Mesendoderm (in vitro differentiated cells): ENCODE results near the gene C10orf95. TPM values are rescaled to one million over a fixed set of nuclear protein-coding genes. Genes with fewer than 3 reads are reported as not detected.
A peak's percentile ranks its signal among the peaks of the same experiment; 100 is the strongest.
"Not testable (repeated sequence)": the region's sequence is repeated elsewhere in the genome, so short reads cannot be mapped to it uniquely, and the experiment has no call there.

ENCODE experiments used
- DNase-seq: peaks from one replicate; pipeline ENCODE4 v3.0.0; 2013
- H2AK5ac ChIP-seq: 2 replicates; pipeline ENCODE4 v1.6.1; 2013; ENCODE audit warnings: low read length, inconsistent platforms
- H2BK120ac ChIP-seq: 2 replicates; pipeline ENCODE4 v1.6.1; 2013; ENCODE audit warnings: low read depth, mild to moderate bottlenecking, low read length, moderate library complexity, mixed read lengths
- H2BK15ac ChIP-seq: replicated peaks from 2 replicates; pipeline ENCODE4 v1.6.1; 2013; ENCODE audit warnings: low read depth, mild to moderate bottlenecking, moderate library complexity
- H2BK5ac ChIP-seq: 2 replicates; pipeline ENCODE4 v1.6.1; 2013; ENCODE audit warnings: low read length, inconsistent platforms
- H3K18ac ChIP-seq: 2 replicates; pipeline ENCODE4 v1.6.1; 2013; ENCODE audit warnings: mild to moderate bottlenecking, low read length, mixed read lengths
- H3K23ac ChIP-seq: one replicate; pipeline ENCODE4 v1.6.1; 2013; ENCODE audit warnings: low read length
- H3K27ac ChIP-seq: 2 replicates; pipeline ENCODE4 v1.5.1; 2013; ENCODE audit warnings: low read depth, mild to moderate bottlenecking, inconsistent platforms, low read length, moderate library complexity
- H3K27me3 ChIP-seq: 2 replicates; pipeline ENCODE4 v1.6.1; 2013; ENCODE audit warnings: low read length, control low read depth, mild to moderate bottlenecking, inconsistent platforms; ENCODE audit not compliant: insufficient read depth, poor library complexity
- H3K36me3 ChIP-seq: 2 replicates; pipeline ENCODE4 v1.6.1; 2013; ENCODE audit warnings: low read length, inconsistent platforms; ENCODE audit not compliant: control insufficient read depth, insufficient read depth
- H3K4ac ChIP-seq: one replicate; pipeline ENCODE4 v1.6.1; 2013; ENCODE audit warnings: low read depth, mild to moderate bottlenecking, low read length, moderate library complexity
- H3K4me1 ChIP-seq: 2 replicates; pipeline ENCODE4 v1.6.1; 2013; ENCODE audit warnings: low read depth, low read length, inconsistent platforms; ENCODE audit not compliant: control insufficient read depth
- H3K4me2 ChIP-seq: 2 replicates; pipeline ENCODE4 v1.6.1; 2013; ENCODE audit warnings: low read length
- H3K4me3 ChIP-seq: 2 replicates; pipeline ENCODE4 v1.5.1; 2013; ENCODE audit warnings: mild to moderate bottlenecking, low read length
- H3K56ac ChIP-seq: one replicate; pipeline ENCODE4 v1.6.1; 2013; ENCODE audit warnings: low read length
- H3K79me1 ChIP-seq: 2 replicates; pipeline ENCODE4 v1.6.1; 2013; ENCODE audit warnings: low read length, inconsistent platforms
- H3K79me2 ChIP-seq: 2 replicates; pipeline ENCODE4 v1.6.1; 2013; ENCODE audit warnings: mild to moderate bottlenecking, low read length; ENCODE audit not compliant: control insufficient read depth, insufficient read depth
- H3K9ac ChIP-seq: 2 replicates; pipeline ENCODE4 v1.6.1; 2013; ENCODE audit warnings: low read length, inconsistent platforms
- H4K5ac ChIP-seq: one replicate; pipeline ENCODE4 v1.6.1; 2013; ENCODE audit warnings: low read length
- H4K8ac ChIP-seq: one replicate; pipeline ENCODE4 v1.6.1; 2013; ENCODE audit warnings: low read depth, mild to moderate bottlenecking, control low read depth, low read length, moderate library complexity
- WGBS: extraction: QIAGEN DNeasy Blood & Tissue Kit; methylation state at CpG from one replicate; pipeline ENCODE4 v1.1.7; 2013; ENCODE audit warnings: low lambda C conversion rate, missing lambda C conversion rate; ENCODE audit not compliant: insufficient coverage; ENCODE audit errors: extremely low coverage; 5-methylcytosine and 5-hydroxymethylcytosine counted together
- polyA plus RNA-seq, 2 experiments: library from polyadenylated mRNA; stranded (reverse); fragments of 200-250 nt; gene quantifications; one replicate each; pipeline ENCODE4 v1.2.3, GENCODE V29; 2013

Gene C10orf95
- polyA plus RNA-seq (2013, experiment 1 of 2): 0.24 TPM
- 0.21 TPM for polyA plus RNA-seq (2013, experiment 2 of 2)

DNA sequence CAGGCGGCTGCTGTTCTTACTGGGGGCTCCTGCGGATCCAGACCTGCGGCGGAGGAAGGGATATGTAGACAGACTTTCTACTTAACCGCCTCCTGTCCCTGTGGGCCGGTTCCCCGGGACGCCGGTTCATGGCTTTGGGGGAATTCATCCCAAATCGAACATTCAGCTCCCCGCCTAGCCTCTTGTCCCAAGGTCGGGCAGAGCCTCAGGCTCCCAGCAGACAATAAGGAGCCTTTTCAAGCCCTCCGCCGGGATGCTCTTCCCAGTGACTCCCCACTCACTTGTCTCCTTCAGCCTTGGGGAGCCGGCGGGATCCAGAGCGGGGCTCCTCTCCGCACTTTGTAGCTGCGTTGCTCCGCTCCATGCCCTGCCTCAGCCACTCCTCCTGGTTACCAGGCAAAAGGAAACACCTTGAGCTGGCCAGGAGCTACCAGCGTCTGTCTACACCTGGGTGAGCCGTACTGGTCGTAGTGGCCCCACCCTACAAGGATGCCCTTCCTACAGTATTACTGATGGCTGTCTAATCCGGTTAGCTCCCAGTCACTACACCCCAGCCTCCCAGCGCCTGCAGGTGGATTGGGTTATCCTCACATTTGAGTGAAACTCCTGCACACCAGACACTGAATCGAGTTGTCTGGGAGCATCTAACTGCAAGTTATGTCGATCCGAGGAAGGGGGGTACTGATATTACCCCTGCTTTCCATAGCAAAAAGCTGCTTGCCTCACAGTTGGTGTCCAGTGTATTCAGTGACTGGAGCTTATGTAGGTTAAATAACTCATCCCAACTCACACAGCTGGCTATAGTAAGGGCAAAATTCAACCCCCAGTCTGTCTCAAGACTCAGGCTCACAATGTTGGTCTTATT is at the start of gene C10orf95:
Gene C10orf95, minus strand, starts transcription at position 439 of the 865 bp plus-strand sequence. CDS start 450 bp downstream, outside the sequence.
- Histone ChIP-seq H4K5ac (no peak within 1 kb of the TSS), H2BK120ac (no peak within 1 kb of the TSS), H3K79me2 (peaks cover 8% of the 10 kb centered on the region), H3K36me3 (peaks cover 6% of the 10 kb centered on the region), H3K9ac (peak within 1 kb of the TSS; percentile 88), H2AK5ac (no peak within 1 kb of the TSS), H3K27me3 (no peaks in the 10 kb centered on the region), H3K18ac (peak within 1 kb of the TSS; percentile 87), H3K4me1 (peaks cover 9% of the 10 kb centered on the region), H3K56ac (peak within 1 kb of the TSS; percentile 93), H3K4me3 (peak within 1 kb of the TSS; percentile 57), H3K23ac (peak within 1 kb of the TSS; percentile 89), H3K4ac (peak within 1 kb of the TSS; percentile 85), H3K27ac (peak within 1 kb of the TSS; percentile 42), H3K4me2 (peak within 1 kb of the TSS; percentile 91), H4K8ac (peak within 1 kb of the TSS; percentile 68), H2BK15ac (no peak within 1 kb of the TSS), H2BK5ac (no peak within 1 kb of the TSS), H3K79me1 (peaks cover 10% of the 10 kb centered on the region)
- DNase-seq: peak; percentile 41
- no CpG with 5 or more reads among the region's 28 CpGs for WGBS

GRCh38 chr10:102500686-102501085 is 49.3 kb upstream of the C10orf95 start:
- not testable (repeated sequence) for H3K18ac ChIP-seq, H3K4me3 ChIP-seq, H3K23ac ChIP-seq, H3K27ac ChIP-seq, H3K4ac ChIP-seq, H3K36me3 ChIP-seq, H4K5ac ChIP-seq, H3K9ac ChIP-seq, H3K27me3 ChIP-seq, H2BK15ac ChIP-seq, H2AK5ac ChIP-seq, DNase-seq, H4K8ac ChIP-seq, H3K4me2 ChIP-seq, H3K4me1 ChIP-seq, H2BK5ac ChIP-seq, H2BK120ac ChIP-seq
- peaks cover 42% of the 10 kb centered on the region for H3K79me2 ChIP-seq
- peaks cover 20% of the 10 kb centered on the region for H3K79me1 ChIP-seq
- no CpG with 5 or more reads among the region's 13 CpGs for WGBS
- peak overlapping the region; percentile 22 for H3K56ac ChIP-seq

DNA sequence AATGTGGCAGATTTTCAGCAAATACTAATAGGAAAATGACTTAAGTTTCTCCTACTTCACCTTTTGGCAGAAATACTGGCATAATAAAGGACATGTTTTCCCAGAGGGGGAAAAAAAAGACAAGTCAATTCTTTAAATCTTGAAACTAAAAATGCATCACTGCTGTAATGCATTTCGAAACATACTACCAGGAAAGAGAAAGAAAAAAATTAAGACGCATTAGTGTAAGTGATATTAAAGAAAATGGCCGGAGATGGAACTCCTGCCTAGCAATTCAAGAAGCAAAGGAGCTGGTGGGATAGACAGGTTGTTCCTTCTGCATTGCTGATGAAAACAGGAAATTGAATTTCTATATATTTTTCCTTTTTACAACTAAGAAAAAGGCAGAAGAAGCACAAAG is 48.0 kb upstream of the C10orf95 start:
- Histone ChIP-seq H3K4me2 (no peak overlapping the region), H2BK120ac (no peak overlapping the region), H3K4me3 (no peak overlapping the region), H3K27ac (no peak overlapping the region), H3K79me1 (peaks cover 12% of the 10 kb centered on the region), H3K27me3 (no peaks in the 10 kb centered on the region), H3K23ac (no peak overlapping the region), H2AK5ac (no peak overlapping the region), H3K56ac (no peak overlapping the region), H3K36me3 (no peaks in the 10 kb centered on the region), H2BK5ac (no peak overlapping the region), H3K9ac (no peak overlapping the region), H4K5ac (no peak overlapping the region), H3K18ac (no peak overlapping the region), H3K79me2 (peaks cover 36% of the 10 kb centered on the region), H3K4me1 (no peaks in the 10 kb centered on the region), H4K8ac (no peak overlapping the region), H3K4ac (no peak overlapping the region), H2BK15ac (no peak overlapping the region)
- WGBS: no CpG with 5 or more reads among the region's 3 CpGs
- no peak for DNase-seq

DNA sequence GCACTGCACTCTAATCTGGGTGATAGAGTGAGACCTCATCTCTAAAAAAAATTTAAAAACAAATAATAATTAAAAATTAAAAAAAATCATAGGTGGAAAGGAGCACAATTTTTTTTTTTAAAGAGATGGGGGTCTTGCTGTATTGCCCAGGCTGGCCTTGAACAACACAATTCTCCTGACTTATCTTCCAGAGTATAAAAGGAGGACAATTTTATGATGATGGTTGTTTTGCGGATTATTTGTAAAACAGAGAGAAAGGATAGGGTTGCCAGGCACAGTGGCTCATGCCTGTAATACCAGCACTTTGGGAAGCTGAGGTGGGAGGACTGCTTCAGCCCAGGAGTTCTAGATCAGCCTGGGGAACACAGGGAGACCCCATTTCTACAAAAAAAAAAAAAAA is 46.2 kb upstream of the C10orf95 start:
- Histone ChIP-seq H3K36me3 (no peaks in the 10 kb centered on the region), H3K9ac (no peak overlapping the region), H2BK15ac (no peak overlapping the region)

DNA sequence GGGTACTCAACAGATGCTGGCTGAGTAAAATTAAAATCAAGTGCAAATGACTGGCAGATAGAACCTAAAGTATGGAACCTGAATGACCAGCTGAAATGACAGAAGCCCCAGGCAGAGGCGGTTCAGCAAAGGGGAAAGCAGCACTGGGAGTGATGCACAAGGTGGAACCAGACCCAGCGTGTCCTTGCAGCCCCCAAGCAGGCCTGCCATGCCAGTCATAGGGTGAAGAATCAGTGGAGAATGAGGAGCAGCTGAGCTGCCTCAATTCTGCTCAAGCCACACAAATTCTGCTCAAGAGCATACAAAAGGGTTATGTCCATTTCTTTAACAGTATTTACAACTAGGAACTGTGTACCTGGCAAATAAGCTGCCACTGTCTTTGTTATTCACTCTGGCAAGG is 42.4 kb upstream of the C10orf95 start:
- no peak overlapping the region for H3K18ac ChIP-seq
- WGBS: no CpG with 5 or more reads among the region's 2 CpGs
- H3K36me3 ChIP-seq: peaks cover 2% of the 10 kb centered on the region
- no peak overlapping the region for H2BK120ac ChIP-seq
- no peak overlapping the region for H4K8ac ChIP-seq
- H2BK5ac ChIP-seq: no peak overlapping the region
- no peaks in the 10 kb centered on the region for H3K27me3 ChIP-seq
- no peak overlapping the region for H3K56ac ChIP-seq
- no peak overlapping the region for H3K27ac ChIP-seq
- no peak overlapping the region for H3K4me3 ChIP-seq
- H2BK15ac ChIP-seq: no peak overlapping the region
- peaks cover 23% of the 10 kb centered on the region for H3K79me2 ChIP-seq
- no peak overlapping the region for H3K9ac ChIP-seq
- H3K4me2 ChIP-seq: no peak overlapping the region
- DNase-seq: no peak
- H4K5ac ChIP-seq: no peak overlapping the region
- H3K4ac ChIP-seq: no peak overlapping the region
- no peaks in the 10 kb centered on the region for H3K4me1 ChIP-seq
- peaks cover 16% of the 10 kb centered on the region for H3K79me1 ChIP-seq
- H3K23ac ChIP-seq: no peak overlapping the region
- H2AK5ac ChIP-seq: no peak overlapping the region

More for the DNA sequence above, 46.2 kb upstream of the C10orf95 start:
- Histone ChIP-seq H2BK120ac (no peak overlapping the region), H3K79me1 (peaks cover 20% of the 10 kb centered on the region), H3K4ac (no peak overlapping the region), H3K23ac (no peak overlapping the region), H4K8ac (no peak overlapping the region), H3K4me2 (no peak overlapping the region), H3K27me3 (no peaks in the 10 kb centered on the region), H2AK5ac (no peak overlapping the region), H3K27ac (no peak overlapping the region), H3K4me1 (no peaks in the 10 kb centered on the region), H4K5ac (no peak overlapping the region), H3K4me3 (no peak overlapping the region), H3K56ac (no peak overlapping the region), H2BK5ac (no peak overlapping the region), H3K79me2 (peaks cover 42% of the 10 kb centered on the region), H3K18ac (no peak overlapping the region)
- DNase-seq: no peak
- WGBS: no CpG with 5 or more reads among the region's 1 CpG
